HUDEP-2 (cell line): ENCODE measurements around the gene SCUBE1.

Source experiments
- DNase-seq, 76 experiments: peaks; one replicate each; lab custom pipeline; 2025; ENCODE audit not compliant: unreplicated experiment in 76 of 76; lab: John Stamatoyannopoulos, UW

SCUBE1 gene

DNA sequence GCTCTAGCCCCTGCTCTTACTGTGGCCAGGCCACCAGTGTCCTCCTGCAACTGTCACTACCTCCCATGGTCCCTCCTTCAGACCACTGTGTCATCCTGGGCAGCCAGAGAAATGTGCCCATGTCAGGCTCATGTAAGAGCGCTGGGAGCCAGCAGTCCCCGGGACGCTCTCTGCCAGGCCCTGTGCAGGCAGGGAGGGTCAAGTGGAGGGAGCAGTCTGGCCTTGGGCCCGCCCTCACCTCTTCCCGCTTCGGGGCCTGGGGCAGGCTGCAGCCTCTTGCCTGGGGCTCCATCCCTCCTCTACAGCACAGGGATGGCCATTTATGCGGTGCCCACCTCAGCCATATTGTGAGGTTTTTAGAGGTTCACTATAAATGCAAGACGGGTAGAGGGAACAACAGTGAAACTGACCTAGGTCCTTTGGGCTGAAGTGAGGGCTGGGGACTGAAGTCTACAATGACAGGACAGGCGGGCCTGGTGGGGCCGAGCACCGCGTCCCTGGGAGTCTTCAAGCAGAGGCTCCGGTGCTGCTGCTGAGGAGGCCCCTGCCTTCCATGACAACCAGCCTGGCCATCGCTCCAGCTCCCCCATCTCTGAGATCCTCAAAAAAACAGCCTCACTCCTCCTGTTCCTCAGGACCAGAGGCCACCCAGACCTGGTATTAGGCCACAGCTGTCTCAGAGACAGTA, 101.3 kb downstream of the SCUBE1 start:
- no peak for DNase-seq

DNA sequence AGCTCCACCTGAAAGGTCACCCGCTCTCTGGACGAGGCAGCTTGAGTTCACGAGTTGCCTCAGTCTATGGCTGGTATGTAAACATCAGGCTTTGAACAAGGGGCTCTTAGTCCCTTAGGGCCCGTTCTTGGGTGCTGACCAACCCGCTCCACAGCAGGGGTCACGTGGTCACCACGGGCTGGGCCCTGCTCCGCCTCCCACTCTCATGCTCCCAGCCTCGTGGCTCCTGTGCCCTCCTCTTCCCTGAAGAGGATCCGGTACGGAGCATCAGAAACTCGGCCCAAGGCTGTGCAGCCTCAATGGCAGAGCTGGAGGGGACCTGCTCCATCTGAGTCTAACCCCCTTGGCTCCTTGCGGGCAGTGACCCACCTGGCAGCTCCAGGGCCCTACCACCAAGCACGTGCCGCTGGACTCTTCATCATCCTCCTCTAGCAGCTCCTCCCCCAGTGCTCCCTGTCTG, 102.0 kb downstream of the SCUBE1 start:
- no peak for DNase-seq

DNA sequence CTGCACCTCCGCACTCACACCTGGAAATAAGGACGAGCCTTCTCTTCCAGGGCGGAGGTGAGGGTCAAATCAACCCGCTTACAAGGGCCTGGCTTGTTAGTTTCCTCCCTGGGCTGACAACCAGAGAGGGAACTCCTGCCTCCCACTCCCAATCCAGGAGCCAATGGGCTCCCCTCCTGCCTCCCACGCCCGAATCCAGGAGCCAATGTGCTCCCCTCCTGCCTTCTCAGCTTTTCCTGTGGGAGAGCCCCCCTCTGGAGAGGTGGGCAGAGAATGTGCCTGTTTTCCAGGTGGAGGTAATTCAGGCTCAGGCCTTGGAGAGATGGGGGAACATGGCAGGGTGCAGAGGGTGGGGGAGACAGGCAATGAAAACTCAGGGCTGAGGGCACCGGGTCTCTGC, 102.6 kb downstream of the SCUBE1 start:
- DNase-seq = no peak

DNA sequence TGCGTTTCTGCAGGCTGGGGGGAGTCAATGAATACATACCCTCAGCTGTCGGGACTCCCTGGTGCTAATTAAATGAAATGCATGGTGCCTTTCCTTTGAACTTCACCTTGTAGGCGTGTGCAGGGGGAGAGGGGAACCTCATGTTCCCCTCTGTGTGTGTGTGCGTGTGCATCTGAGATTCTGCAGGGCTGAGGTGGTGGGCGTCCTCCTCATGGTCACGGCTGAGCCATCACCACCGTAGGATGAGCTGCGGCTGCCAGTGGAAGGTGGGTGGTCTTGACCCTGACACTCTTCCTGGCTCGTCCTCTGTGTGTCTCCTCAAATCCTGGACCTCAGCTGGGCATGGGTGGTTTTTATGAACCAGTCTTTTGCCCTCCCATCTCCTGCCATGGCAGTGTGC, 103.2 kb downstream of the SCUBE1 start:
- DNase-seq = no peak

DNA sequence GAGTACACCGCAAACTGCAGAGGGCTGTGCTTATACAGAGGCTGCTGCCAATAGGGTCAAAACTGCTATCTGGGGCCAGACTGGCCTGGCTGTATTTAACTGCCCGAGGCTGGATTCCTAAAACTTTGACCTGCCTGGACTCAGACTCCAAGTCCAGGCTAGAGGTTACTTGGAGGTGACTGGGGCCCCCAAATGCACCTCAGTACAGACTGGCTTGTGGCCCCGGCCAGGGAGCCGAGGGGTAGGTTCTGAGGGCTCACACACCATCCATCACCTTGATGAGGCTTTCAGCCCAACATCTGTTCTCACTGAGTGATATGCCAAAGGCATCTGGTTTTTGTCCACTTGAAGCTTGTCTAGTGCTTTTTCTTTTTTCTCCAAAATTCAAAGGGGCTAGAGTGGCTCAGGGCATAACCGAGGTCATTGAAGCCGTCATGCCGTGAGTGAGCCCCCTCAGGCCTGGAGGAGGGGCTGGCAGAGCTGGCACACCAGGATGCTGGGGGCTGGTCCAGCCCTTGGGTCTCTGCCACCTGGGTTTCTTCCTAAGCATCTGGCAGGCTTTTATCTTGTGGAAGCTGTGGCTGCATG, 103.9 kb downstream of the SCUBE1 start:
- DNase-seq = no peak

DNA sequence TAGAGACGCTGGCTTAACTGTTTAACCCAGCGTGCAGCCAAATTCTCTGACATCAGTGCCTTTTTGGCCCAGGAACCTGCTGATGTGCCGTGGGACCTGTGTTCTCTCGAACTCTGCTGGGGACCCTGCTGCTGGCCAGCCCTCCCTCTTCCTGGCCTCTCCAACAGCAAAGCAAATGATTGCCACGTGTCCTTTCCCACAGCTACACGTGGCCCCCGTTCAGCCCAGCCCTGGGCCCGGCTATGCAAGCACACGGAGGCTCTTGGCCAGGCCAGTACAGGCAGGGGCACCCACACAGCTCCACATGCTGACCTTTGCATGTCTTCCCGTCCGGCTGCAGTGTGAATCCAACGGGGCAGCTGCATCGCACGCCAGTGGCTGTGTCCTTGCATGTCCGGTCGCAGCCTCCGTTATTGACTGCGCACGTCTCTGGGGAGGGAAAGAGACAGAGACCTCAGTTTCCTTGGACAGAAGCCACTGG, 104.6 kb downstream of the SCUBE1 start:
- no peak for DNase-seq

DNA sequence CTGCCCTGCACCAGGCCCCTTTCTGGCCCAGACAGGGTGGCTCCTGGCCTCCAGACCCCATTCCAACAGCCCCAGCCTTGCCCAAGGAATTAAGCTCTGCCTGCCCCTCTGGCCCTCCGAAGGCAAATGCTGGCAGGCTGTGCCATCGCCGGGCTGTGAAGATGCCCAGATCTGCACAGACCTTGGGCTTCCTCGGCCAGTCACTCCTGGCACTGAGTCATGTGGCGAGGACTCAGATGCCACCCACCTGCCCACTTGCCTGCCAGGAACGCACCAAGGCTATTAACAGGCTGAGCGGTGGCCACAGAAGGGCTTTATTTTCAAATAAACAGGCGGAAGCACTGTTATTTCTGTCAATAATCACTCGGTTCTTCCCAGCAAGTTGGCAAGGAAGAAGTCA, 105.9 kb downstream of the SCUBE1 start:
- no peak for DNase-seq

DNA sequence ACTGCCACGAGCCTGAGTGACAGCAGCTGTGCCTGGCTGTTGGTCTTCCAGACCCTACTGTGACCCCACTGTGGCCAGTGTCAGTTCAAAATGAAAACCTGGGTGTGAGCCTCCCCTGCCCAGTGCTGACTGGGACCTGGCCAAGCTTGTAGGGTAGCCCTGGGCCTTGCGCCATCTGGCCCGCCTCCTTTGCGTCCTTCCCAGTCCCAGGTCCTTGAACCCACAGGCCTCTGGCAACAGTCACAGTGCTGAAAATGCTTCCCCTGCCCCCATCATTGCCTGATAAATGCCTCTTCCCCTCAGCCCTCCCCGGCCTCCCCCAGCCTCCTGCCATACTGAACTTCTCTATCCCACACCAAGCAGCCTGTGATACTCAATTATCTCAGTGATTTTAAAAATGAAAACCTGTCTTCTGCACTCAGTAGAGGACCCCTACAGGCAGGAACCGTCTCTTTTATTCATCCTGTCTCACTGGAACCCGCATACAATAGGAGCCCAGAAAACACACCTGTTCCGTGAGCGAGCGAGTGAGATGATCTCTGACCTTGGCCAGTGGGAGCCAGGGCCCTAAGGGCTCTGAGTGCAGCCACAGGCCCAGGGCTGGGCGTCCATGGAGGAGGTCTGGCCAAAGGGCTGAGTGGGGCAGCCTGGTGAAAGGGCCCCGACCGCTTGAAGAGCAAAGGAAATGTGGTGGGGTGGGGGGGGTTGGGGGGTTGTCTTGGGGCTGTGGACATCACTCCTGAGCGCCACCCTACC, 106.6 kb downstream of the SCUBE1 start:
- DNase-seq = no peak

DNA sequence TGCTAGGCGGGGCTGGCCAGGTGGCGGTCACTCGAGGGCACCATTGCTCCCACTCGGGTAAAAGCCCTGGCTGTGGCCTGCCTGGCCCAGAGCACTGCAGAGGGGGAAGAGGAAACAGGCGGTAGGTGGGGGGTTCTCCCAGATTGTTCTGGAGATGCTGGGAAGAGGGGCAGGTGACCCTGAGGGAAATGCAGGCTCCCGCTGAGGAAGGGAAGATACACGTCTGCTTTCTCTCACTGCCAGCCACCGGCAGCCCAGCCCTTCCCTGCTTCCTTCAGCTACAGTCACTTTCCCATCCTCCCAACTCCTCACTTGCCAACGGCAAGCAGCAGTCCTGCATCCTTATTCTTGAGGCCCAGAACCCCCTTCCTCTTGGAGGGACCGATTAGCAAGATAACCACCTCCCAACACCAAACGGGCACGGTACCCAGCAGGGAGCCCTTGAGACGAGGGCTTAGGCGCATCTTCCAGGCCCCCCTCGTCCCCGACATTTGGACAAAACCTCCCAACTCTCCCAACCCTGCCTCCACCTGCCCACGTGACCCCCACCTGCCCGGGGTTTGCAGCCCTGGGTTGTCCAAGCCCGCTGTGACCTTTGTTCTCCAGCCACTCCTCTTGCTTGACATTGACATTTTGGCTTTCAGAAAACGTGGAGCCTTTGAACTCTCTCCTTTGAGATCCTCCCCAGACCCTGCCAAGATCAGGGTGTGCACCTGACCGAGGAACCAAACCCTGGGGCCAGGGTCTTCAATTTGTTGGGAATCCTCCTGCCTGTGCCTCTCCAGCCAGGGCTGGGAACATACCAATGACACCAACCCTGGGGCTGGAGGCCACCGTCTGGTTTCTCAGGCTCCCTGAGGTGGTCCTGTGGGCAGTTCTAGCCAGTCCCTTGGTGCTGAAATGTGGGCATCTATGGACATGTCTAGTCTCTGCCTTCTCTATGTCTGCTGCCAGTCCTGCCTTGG, 107.4 kb downstream of the SCUBE1 start:
- DNase-seq = no peak

DNA sequence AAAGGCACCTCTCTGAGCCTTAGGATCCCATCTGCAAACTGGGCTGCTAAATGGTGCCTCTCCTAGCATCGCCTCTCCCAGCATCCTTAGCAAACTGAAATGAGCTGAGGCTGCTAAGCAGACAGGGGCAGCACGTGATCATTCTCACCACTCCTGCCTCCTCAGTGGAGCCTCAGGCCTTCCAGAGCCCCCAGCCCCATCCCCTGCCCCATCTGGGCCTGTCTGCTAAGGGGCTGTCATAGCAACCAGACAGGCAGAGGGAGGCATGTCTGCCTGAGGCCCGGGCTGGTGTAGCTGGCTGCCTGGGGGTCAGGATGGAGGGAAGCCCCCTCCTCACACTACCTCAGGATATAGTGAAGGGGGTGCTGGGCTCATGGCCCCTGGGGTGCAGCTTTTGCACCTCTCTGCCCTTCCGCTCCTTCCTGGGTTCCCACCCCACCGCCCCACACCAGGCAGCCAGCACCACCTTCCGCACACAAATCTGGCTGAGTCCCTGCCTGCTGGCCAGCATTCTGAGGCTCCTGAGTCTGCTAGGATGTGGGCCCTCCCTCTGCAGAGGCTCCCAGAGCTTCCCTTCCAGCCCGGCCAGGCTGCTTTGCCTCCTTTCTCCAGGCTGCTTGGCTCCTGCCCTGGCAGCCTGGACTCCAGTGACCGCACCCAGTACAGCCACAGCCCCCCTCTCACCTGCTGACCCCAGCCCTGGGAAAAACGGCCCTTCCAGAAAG, 108.7 kb downstream of the SCUBE1 start:
- DNase-seq = no peak

DNA sequence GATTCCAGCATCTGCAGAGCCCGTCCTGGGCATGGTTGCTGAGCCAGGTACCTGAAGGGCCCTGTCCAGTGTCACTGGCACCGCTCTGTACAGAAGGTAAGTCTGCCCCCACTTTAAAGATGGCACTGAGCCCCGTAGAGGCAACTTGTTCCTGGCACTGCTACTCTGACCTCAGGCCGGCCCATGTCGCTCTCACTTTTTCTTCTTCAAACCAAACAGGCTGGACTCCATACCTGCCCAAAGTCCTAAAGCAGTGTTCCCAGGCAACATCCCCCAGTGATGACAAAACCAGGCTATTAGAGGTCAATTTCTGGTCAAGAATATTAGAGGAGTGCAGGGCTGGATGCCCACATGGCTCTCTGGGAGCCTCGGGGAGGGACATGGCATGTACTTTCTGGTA, 109.6 kb downstream of the SCUBE1 start:
- no peak for DNase-seq

DNA sequence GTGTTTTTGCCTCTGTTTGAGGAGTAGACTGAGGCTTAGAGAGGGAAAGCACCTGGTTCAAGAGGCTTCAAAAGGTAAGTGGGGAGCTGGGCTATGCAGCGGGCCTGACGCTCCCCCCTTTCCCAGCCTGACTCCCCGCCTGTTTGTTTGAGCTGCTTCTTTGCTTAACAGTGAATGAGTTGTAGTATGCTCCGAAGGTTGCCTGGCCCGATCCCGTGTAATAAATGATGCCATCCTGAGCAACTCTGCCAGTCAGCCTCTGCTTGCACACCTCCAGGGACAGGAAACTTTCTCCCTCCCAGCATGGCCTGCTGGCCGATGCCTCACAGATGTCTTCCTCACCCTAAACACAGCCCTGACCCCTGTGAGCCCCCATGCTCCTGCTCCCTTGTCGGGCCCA, 110.7 kb downstream of the SCUBE1 start:
- no peak for DNase-seq

DNA sequence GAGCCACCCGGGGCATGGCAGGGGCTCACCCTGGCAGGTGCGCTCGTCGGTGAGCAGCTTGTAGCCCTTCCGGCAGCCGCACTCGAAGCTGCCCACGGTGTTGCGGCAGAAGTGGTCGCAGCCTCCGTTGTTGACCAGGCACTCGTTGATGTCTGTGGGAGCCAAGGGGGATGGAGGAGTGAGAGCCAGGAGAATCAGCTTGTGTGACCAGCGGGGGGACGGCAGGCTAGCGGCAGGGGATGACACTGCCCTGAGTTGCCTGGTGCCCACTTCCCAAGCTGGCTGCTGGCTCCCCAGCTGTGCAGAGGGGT, 111.5 kb downstream of the SCUBE1 start:
- no peak for DNase-seq

DNA sequence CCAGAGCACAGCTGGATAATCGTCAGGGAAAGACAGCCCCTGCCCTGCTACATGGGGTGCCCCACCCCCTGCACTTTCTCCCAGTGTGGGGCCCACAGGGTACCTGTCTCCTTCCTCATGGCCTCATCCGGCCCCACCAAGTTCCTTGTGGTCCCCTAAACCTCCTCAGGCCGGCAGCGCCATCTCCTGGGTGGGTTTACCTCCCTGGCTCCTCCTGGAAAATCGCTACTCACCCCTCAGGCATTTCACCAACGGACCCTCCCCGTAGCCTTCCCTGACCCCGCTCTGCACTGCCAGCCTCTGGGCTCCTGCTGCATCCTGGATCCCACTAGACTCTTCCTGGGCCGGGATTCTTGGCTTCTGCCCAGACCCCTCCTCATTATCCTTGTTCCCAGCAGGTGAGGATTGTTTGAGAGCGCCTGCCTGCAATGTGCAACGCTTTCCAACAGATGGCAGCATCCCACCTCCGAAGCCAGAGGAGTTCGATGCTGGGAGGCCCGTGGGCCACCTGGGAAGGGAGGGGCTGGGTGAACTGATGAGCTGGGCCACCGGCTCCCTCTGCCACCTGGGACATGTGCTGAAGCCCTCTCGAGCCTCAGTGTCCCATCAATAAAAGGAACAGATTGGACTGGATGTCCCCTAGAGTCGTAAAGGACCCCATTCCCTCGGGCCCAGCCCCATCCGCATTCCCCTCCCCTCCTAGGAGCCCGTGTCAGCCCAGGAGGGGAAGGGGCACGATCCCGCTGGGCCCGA, 112.0 kb downstream of the SCUBE1 start:
- DNase-seq = peak in 47 of 76 experiments; percentile 3 to 73 (median 37)

DNA sequence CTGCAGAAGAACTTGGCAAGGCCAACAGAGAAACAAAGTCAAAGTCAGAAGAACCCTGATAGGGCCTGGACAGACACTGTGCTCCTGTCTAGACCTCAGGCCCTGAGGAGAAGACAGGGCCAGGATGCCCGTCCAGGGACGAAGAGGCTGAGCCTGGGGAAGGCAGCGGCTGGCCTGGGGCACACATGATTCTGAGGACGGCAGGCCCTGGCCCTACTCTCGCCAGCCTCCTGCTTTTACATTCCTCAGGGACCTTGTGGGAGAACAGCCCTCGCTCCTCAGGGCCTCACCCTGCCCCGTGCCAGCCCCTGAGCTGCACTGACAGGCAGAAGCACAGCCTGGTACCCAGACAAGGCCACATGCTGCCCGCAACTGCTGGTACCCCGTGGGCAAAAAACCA, 112.6 kb downstream of the SCUBE1 start:
- DNase-seq = no peak

DNA sequence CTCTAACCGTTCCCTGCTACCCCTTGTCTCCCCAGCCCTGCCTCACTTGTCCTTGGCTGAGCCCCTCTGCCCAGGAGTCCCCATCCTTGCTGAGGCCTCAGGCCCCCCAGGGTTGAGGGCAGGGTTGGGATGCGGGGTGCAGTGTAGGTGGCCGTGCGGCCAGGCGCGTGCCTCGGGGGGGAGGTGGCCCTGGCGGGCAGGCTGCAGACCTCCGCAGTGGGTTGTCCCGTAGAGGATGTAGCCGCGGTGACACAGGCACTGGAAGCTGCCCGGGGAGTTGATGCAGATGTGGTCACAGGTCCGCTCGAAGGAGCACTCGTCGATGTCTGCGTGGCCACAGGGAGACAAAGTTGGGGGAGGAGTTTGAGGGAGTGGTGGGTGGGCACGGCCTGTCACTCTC, 114.3 kb downstream of the SCUBE1 start:
- no peak for DNase-seq

DNA sequence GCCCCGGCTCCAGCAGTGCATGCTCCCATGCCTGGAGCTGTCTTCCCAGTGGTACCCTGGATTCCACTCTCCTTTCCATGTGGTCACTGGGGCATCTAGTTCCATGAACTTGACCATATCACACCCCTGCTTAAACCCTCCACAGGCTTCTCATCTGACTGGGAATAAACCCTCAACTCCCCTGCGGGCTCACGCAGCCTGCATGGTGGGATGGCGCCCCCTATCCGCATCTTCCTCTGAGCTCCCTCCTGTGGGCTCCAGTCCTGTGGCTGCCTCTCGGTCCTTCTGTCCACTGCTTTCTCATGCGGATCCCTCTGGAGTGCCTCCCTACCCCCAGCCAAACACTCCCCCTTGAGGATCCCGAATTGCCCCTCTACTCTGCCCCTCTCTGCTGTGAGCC, 114.8 kb downstream of the SCUBE1 start:
- peak in 45 of 76 experiments; percentile 1 to 68 (median 27) for DNase-seq

DNA sequence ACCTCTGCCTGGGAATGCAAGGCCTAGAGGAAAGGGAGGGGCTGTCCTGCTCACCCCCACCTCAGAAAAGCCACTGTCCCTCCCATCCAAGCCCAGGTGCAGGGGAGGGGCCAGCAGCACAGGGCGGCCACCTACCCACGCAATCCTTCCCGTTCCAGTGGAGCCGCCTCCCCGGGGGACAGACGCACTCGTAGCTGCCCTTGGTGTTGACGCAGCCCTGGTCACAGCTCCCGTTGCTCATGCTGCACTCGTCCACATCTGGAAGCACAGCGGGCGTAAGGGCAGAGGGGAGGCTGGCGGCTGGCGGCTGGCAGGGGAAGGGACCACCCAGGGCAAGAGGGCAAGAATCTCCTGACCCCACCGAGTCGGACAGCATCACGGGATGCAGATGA, 115.9 kb downstream of the SCUBE1 start:
- no peak for DNase-seq
